Ishikawa (cell line): ENCODE data around the gene BANF2.

ENCODE experiments used
- CEBPB ChIP-seq: IDR thresholded peaks from 2 replicates; pipeline ENCODE4 v1.6.1; 2012
- CREB1 ChIP-seq: IDR thresholded peaks from 2 replicates; pipeline ENCODE4 v1.6.1; 2012; ENCODE audit warnings: low read depth
- EGR1 ChIP-seq: IDR thresholded peaks from 2 replicates; pipeline ENCODE4 v1.6.1; 2012
- EP300 ChIP-seq: IDR thresholded peaks from 2 replicates; pipeline ENCODE4 v1.6.1; 2012; ENCODE audit warnings: borderline replicate concordance
- FOXM1 ChIP-seq: IDR thresholded peaks from 2 replicates; pipeline ENCODE4 v1.6.1; 2012; ENCODE audit warnings: low read depth, borderline replicate concordance
- NFIC ChIP-seq: IDR thresholded peaks from 2 replicates; pipeline ENCODE4 v1.6.1; 2012
- RAD21 ChIP-seq: IDR thresholded peaks from 2 replicates; pipeline ENCODE4 v1.6.1; 2012; ENCODE audit warnings: low read depth
- TAF1 ChIP-seq: IDR thresholded peaks from 2 replicates; pipeline ENCODE4 v1.6.1; 2012; ENCODE audit warnings: low read depth, mild to moderate bottlenecking
- TCF12 ChIP-seq: IDR thresholded peaks from 2 replicates; pipeline ENCODE4 v1.6.1; 2012; ENCODE audit warnings: low read depth
- TEAD4 ChIP-seq: IDR thresholded peaks from 2 replicates; pipeline ENCODE4 v1.6.1; 2012
- YY1 ChIP-seq: IDR thresholded peaks from 2 replicates; pipeline ENCODE4 v1.6.1; 2012; ENCODE audit warnings: low read depth
- ZBTB7A ChIP-seq: IDR thresholded peaks from 2 replicates; pipeline ENCODE4 v1.6.1; 2012; ENCODE audit warnings: low read depth
- TF ChIP-seq, protein P1 (sequence below): IDR thresholded peaks from 2 replicates; pipeline ENCODE4 v1.6.1; 2012
- TF ChIP-seq, protein P2 (sequence below): IDR thresholded peaks from 2 replicates; pipeline ENCODE4 v1.6.1; 2012; ENCODE audit warnings: low read depth, mild to moderate bottlenecking

BANF2 gene

DNA sequence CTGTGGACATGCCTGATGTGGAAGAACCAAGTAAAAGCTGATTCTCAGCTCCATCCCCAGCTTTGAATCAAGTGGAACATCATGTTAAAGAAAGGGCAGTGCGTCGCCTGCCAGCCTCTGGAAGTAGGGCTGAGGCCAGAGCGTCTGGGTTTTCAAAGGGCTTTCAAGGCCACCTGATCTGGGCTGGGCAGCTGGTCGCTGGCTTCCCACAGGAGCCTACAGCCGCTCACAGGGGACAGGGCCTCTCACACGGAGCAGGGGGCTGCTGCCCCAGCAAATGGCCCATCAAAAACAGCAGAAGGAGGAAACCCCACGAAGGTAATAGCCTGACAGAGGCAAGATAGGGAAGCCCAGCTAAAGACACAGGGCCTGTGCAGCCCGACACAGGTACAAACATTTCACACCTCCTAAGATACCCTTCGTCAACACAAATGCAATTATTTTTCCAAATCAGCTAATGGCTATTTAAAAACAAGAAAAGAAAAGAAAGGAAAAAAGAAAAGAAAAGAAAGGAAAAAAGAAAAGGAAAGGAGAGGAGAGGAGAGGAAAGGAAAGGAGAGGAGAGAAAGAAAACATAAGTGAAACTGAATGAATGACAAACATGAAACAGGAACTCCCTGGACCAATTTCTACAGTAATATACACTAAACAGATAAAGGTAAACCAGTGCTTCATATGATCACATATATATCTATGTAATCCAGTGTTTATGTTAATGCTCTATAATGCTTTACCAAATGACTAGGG is 42.5 kb upstream of the BANF2 start:
- TF ChIP-seq FOXM1 (no peak), CEBPB (no peak), ZBTB7A (no peak), CREB1 (no peak)
- TF ChIP-seq, protein P1, sequence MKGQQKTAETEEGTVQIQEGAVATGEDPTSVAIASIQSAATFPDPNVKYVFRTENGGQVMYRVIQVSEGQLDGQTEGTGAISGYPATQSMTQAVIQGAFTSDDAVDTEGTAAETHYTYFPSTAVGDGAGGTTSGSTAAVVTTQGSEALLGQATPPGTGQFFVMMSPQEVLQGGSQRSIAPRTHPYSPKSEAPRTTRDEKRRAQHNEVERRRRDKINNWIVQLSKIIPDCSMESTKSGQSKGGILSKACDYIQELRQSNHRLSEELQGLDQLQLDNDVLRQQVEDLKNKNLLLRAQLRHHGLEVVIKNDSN, result no peak

DNA sequence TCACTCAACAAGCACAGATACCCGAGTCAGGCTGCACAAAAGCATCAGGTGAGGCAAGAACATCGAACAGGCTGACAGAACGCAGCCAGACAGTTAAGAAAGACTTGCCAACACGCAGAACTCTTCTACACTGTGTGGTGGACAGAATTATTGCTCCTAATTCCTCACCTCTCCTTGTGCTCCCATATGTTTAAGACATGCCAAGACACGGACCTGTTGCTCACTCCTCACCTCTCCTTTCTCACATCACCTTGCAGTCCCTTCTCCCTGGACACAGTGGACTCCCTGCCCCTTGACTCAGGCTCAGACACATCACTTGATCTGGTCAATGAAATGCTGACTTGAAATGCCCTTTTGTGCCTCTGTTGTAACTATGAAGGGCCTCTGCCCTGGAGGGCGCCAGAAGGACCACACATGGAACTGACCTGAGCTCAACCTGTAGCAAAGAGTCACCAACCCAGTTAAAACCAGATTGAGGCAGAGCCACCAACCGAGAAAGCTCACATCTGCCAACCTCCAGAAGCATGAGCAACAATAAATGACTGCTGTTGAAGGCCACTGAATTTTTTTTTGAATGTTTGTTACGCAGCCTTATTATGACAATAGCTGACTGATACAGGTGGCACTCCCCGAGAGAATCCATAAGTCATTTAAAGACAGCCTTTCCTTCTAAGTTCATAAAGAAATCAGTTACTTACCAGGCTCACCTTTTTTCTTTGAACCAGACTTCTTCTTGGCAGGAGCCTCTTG is 41.7 kb upstream of the BANF2 start:
- TF ChIP-seq TAF1 (no peak), EGR1 (no peak), TCF12 (no peak)

DNA sequence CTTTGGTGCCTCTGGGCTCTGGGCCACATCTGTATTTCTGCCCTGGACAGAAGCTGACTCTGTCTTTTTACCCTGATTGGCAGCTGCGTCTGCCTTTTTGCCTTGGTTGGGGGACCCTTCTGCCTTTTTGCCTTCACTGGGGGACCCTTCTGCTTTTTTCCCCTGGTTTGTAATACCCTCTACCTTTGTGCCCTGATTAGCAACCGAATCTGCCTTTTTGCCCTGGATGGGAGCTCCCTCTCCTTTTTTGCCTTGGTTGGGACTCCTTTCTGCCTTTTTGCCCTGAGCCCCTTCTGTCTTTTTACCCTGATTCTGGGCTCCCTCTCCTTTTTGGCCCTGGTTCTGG is 41.1 kb upstream of the BANF2 start:
- TF ChIP-seq, protein P2, sequence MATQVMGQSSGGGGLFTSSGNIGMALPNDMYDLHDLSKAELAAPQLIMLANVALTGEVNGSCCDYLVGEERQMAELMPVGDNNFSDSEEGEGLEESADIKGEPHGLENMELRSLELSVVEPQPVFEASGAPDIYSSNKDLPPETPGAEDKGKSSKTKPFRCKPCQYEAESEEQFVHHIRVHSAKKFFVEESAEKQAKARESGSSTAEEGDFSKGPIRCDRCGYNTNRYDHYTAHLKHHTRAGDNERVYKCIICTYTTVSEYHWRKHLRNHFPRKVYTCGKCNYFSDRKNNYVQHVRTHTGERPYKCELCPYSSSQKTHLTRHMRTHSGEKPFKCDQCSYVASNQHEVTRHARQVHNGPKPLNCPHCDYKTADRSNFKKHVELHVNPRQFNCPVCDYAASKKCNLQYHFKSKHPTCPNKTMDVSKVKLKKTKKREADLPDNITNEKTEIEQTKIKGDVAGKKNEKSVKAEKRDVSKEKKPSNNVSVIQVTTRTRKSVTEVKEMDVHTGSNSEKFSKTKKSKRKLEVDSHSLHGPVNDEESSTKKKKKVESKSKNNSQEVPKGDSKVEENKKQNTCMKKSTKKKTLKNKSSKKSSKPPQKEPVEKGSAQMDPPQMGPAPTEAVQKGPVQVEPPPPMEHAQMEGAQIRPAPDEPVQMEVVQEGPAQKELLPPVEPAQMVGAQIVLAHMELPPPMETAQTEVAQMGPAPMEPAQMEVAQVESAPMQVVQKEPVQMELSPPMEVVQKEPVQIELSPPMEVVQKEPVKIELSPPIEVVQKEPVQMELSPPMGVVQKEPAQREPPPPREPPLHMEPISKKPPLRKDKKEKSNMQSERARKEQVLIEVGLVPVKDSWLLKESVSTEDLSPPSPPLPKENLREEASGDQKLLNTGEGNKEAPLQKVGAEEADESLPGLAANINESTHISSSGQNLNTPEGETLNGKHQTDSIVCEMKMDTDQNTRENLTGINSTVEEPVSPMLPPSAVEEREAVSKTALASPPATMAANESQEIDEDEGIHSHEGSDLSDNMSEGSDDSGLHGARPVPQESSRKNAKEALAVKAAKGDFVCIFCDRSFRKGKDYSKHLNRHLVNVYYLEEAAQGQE, result no peak
- TF ChIP-seq EGR1, result no peak
- TF ChIP-seq CREB1, result no peak
- TF ChIP-seq EP300, result no peak
- TF ChIP-seq, protein P1, result no peak

DNA sequence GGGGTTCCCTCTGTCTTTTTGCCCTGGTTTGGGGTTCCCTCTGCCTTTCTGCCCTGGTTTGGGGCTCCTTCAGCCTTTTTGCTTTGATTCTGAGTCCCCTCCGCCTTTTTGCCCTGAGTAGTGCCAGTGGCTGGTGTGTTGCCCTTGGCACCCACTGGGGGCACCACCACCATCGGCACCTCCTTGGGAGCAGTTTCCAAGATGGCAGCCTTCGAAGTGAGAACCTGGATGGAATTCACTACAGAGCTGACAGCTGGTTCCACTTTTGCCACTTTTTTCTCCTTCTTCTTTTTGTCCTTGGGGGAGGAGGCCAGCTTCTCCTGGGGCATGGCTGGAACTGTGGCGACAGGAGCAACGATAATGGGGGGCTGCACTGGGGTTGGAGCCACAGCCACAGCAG is 40.0 kb upstream of the BANF2 start:
- TF ChIP-seq RAD21 (no peak), YY1 (no peak), TEAD4 (no peak)

DNA sequence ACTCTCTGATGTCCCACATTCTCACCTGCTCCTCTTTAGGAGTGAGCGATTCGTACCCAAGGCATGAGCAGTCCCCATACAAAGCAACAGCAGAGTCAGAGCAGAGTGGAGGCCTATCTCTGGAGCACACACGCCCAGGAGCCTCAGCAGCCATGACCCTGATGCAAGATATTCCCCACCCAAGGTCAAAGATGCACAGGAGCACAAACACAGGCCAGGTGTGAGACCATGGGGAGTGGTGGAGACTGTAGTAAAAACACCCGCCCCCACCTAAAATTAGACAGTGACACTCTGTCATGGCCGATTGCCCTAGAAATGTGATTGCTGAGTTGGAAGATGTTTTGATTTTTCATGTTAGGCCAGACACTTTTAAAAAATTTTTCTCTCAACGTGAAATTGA is 39.1 kb upstream of the BANF2 start:
- TF ChIP-seq, protein P2, result no peak
- TF ChIP-seq YY1, result no peak
- no peak for TF ChIP-seq ZBTB7A
- TF ChIP-seq NFIC, result no peak

DNA sequence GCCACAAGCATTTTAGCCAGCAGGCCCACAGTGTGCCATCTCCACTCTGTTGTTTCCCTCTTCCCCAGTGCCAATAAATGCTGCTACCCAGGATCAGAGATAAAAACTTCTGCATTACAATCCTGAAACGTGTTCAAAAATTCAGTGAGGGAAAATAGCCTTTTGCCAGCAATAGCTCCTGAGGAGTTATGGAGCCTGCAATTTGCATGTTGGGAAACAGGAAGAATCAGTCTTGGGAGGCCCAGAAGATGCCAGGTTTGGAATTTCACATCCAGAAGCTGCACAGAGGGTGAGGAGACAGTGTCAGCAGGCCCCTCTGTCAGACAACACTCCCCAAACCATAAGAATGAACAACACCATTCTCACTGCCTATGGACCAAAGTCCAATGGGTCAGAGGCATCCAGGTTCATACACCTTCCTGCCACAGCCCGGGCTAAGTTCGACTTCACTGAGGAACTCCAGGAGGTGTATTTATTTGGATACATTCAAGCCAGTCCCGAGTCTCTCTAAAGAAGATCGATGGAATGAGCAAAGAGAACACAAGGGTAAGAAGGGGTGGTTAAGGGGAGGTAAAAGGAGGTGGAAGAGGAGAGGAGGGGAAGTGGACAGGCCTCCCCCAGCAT is 38.5 kb upstream of the BANF2 start:
- TF ChIP-seq RAD21 (no peak), EGR1 (no peak)

DNA sequence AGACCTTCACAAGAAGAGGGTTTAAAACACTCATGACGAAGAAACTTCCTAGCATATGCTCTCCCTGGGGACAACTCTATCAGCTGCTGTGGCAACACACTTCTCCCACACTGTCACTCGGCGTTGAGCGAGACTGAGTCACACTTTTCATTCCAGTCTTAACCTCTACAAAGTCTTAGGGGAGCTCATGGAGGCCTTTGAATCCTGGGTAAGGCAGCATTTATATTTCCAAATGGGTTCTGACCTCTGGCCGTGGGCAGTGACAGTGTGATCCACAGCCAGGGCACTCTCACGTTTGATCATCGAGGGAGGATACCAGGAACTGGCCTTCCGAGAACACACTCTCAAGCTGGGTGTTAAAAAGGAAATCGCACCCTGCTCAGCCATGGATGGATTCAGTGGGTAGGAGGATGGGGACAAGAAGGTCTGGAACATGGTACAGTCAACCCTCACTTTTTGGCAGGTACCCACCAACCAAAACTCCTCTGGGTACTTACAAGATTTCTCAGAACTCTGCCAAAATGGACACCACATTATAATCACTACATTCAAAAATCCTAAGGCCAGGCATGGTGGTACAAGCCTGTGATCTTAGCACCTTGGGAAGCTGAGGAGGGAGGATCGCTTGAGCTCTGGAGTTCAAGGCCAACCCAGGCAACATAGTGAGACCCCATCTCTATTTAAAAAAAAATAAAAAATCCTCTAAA is 37.3 kb upstream of the BANF2 start:
- TF ChIP-seq NFIC, result no peak
- TF ChIP-seq TEAD4, result no peak

DNA sequence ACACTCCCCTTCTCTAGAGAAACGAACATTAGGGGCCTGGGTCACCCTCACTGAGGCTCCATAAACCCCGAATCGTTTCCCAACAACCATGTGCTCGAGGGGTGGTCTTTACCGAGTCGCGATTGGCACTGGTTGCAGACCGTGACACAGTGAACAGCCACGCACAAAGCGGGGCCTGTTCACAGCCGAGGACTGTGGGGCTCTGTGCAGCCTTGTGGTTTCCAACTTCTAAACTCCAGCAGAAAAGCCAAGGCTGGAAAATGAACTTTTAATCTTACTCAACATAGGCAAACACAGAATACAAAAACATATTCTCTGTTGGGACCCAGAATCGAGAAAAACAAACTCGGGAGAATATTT is 36.7 kb upstream of the BANF2 start:
- TF ChIP-seq, protein P1, result no peak
- TF ChIP-seq ZBTB7A (no peak), RAD21 (no peak), CREB1 (no peak)
